Measurements from ENCODE around the gene PARP11.

DNA sequence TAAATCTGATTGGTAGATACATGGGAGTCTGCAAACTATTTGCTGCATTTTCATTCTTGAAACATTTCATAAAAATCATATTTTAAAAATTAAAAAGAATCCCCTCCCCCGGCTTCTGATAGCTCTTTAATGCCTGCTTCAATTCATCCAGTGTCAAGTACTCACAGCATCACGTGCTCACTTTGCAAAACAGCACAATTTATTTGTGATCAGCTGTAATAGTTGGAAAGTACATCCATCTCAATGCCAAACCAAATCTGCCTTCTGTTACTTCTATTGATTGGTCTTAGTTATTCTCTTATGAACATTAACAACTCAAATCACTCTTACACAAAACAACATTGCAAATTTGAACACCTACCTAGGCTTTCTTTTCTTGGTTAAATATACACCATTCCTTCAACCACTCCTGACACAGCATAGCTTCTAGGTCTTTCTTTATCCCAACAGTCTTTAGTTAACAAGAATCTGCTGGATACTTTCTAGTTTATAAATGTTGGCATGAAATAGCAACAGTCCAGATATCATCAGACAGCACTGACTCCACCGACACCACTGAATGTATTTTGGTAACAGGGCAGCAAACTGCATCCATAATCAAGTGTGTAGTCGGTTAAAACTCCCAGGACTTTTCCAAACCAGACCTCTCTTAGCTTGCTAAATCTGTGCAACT, 58.0 kb downstream of the PARP11 start:
- TF ChIP-seq, protein P1, sequence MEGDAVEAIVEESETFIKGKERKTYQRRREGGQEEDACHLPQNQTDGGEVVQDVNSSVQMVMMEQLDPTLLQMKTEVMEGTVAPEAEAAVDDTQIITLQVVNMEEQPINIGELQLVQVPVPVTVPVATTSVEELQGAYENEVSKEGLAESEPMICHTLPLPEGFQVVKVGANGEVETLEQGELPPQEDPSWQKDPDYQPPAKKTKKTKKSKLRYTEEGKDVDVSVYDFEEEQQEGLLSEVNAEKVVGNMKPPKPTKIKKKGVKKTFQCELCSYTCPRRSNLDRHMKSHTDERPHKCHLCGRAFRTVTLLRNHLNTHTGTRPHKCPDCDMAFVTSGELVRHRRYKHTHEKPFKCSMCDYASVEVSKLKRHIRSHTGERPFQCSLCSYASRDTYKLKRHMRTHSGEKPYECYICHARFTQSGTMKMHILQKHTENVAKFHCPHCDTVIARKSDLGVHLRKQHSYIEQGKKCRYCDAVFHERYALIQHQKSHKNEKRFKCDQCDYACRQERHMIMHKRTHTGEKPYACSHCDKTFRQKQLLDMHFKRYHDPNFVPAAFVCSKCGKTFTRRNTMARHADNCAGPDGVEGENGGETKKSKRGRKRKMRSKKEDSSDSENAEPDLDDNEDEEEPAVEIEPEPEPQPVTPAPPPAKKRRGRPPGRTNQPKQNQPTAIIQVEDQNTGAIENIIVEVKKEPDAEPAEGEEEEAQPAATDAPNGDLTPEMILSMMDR (IDR thresholded peaks at IDR 0.05): no peak
- no peak for TF ChIP-seq POLR2A (IDR thresholded peaks at IDR 0.05)

All from right lobe of liver (tissue), 4 donors.